K562 (cell line): ENCODE data around the gene ZNF891. TPM values are rescaled to one million over a fixed set of nuclear protein-coding genes. Genes with fewer than 3 reads are reported as not detected.

ENCODE experiments used
- BRF2 ChIP-seq: IDR thresholded peaks from 3 replicates; pipeline ENCODE4 v1.6.1; 2011; ENCODE audit warnings: borderline replicate concordance, mild to moderate bottlenecking; ENCODE audit not compliant: insufficient read length, insufficient read depth
- CTCF ChIP-seq, 3 experiments: IDR thresholded peaks in 2 of 3; conservative IDR thresholded peaks in 1 of 3; 2 replicates each; pipeline ENCODE4 v1.5.1; 2011 to 2012; ENCODE audit warnings: low read length in 3 of 3, mild to moderate bottlenecking in 3 of 3, control low read depth in 2 of 3, improper control_type of control experiment in 1 of 3, inconsistent platforms in 1 of 3, low read depth in 1 of 3, mixed read lengths in 1 of 3, moderate library complexity in 1 of 3; ENCODE audit not compliant: insufficient read depth in 2 of 3
- ELF2 ChIP-seq: fragments of 250-450 bp; sonication (Bioruptor Pico); IDR thresholded peaks from 2 replicates; pipeline ENCODE4 v1.5.0; 2021; ENCODE audit warnings: mild to moderate bottlenecking
- ETV1 ChIP-seq: fragments of 450-650 bp; conservative IDR thresholded peaks from 2 replicates; pipeline ENCODE4 v1.6.1; 2016; ENCODE audit warnings: missing genetic modification characterization, control low read depth, low read depth, missing compliant biosample characterization
- FOS ChIP-seq: IDR thresholded peaks from 3 replicates; pipeline ENCODE4 v1.6.1; 2011; ENCODE audit not compliant: insufficient read length; ENCODE audit errors: extremely low read depth
- HNRNPLL ChIP-seq: fragments of 200-400 bp; formaldehyde crosslinking; IDR thresholded peaks from 2 replicates; pipeline ENCODE4 v1.6.1; 2017; ENCODE audit warnings: low read length, low read depth, mild to moderate bottlenecking; ENCODE audit not compliant: poor library complexity, severe bottlenecking
- MYNN ChIP-seq, 2 experiments: sonication (generic); formaldehyde crosslinking in 1 of 2; IDR thresholded peaks; 2 replicates each; pipeline versions ENCODE4 v1.5.0 to v1.6.1; 2016 to 2020; ENCODE audit warnings: antibody characterized with exemption in 1 of 2, missing genetic modification reagents in 1 of 2
- PHF21A ChIP-seq: fragments of 450-650 bp; IDR thresholded peaks from 2 replicates; pipeline ENCODE4 v1.6.1; 2017; ENCODE audit warnings: low read depth, borderline replicate concordance
- PHTF2 ChIP-seq: fragments of 250-450 bp; sonication (Bioruptor Pico); IDR thresholded peaks from 2 replicates; pipeline ENCODE4 v1.5.0; 2021; ENCODE audit warnings: mild to moderate bottlenecking
- PRPF4 ChIP-seq: fragments of 200-400 bp; formaldehyde crosslinking; IDR thresholded peaks from one replicate; pipeline ENCODE4 v1.6.1; 2017; ENCODE audit warnings: low read length, low read depth, mild to moderate bottlenecking; ENCODE audit not compliant: insufficient read depth, poor library complexity, severe bottlenecking
- SIN3A ChIP-seq, 2 experiments: fragments of 150-350 bp in 1 of 2; IDR thresholded peaks; 2 replicates each; pipeline ENCODE4 v1.6.1; 2011 to 2016; ENCODE audit warnings: borderline replicate concordance in 2 of 2, low read depth in 2 of 2, low read length in 2 of 2, mild to moderate bottlenecking in 2 of 2, moderate library complexity in 2 of 2; ENCODE audit not compliant: control insufficient read depth in 1 of 2
- THAP12 ChIP-seq: fragments of 250-450 bp; sonication (Bioruptor Pico); IDR thresholded peaks from 2 replicates; pipeline ENCODE4 v1.9.0; 2021; ENCODE audit warnings: mild to moderate bottlenecking, inconsistent platforms
- ZBTB43 ChIP-seq: sonication (generic); formaldehyde crosslinking; IDR thresholded peaks from 2 replicates; pipeline ENCODE4 v1.8.0; 2023; ENCODE audit warnings: mild to moderate bottlenecking, missing genetic modification reagents
- ZNF395 ChIP-seq: fragments of 200-800 bp; sonication (Bioruptor generic); IDR thresholded peaks from 2 replicates; pipeline ENCODE4 v1.6.1; 2017; ENCODE audit warnings: missing genetic modification characterization, missing compliant biosample characterization
- ZNF584 ChIP-seq: fragments of 200-800 bp; sonication (Bioruptor generic); IDR thresholded peaks from 2 replicates; pipeline ENCODE4 v1.6.1; 2016; ENCODE audit warnings: low read depth, mild to moderate bottlenecking, missing genetic modification characterization, missing compliant biosample characterization
- polyA plus RNA-seq, 8 experiments: library from polyadenylated mRNA; depleted of rRNA in 4 of 8; stranded (reverse) in 5 of 8; unstranded in 3 of 8; fragments of >200 nt; fragmentation: Nextera tagmentation in 2 of 8; fragmentation: Illumina TruSeq in 1 of 8; extraction: Ambion mirVana in 2 of 8; extraction: Trizol in 1 of 8; gene quantifications; 2 replicates each; pipeline versions ENCODE4 v1.2.1 to v1.2.3, GENCODE V29; 2011 to 2014; ENCODE audit warnings: inconsistent platforms in 1 of 8, missing spikeins in 1 of 8
- total RNA-seq, 7 experiments: library from RNA; depleted of rRNA in 6 of 7; stranded (reverse); fragments of >200 nt in 6 of 7; fragmentation: Illumina TruSeq in 2 of 7; extraction: Trizol in 2 of 7; gene quantifications; 2 replicates each; pipeline versions ENCODE4 v1.2.1 to v1.2.3, GENCODE V29; 2011 to 2021; ENCODE audit warnings: low replicate concordance in 1 of 7

The ZNF891 gene
- total and polyA plus RNA-seq, 9 of the 15 experiments (the other 6 are each of a cell fraction or from before 2014, with no cell fraction given): 0.41 to 2.0 (median 1.3) TPM

- 0 out of 2 replicates have a peak, but pooled peaks have one; percentile 54 for TF ChIP-seq ZNF395 (CRISPR knock-in tag)
- no peak for TF ChIP-seq PHF21A
- no peak for TF ChIP-seq THAP12 (CRISPR knock-in tag)
- no peak for TF ChIP-seq BRF2
- no peak for TF ChIP-seq FOS
- TF ChIP-seq ELF2 (CRISPR knock-in tag): no peak
- TF ChIP-seq ETV1 (tag): no peak
- no peak for TF ChIP-seq PHTF2
- TF ChIP-seq CTCF (IDR thresholded peaks at IDR 0.05 in 2 of 3, conservative IDR thresholded peaks at IDR 0.05 in 1 of 3; ENCODE audit: insufficient read depth in 2 of 3, low read depth in 1 of 3, low read length in 3 of 3): 0 out of 6 replicates have a peak, but pooled peaks of 1 of the 3 experiments have one; percentile 0
- peak; percentile 13 to 58; a peak in 1 of 4 replicates for TF ChIP-seq SIN3A (IDR thresholded peaks at IDR 0.05; ENCODE audit: borderline replicate concordance in 2 of 2, control insufficient read depth in 1 of 2, low read depth in 2 of 2, low read length in 2 of 2)
- no peak for TF ChIP-seq MYNN (IDR thresholded peaks at IDR 0.05)
- TF ChIP-seq MYNN (CRISPR knock-in tag; IDR thresholded peaks at IDR 0.05): no peak
- no peak; the same call in 1 of the 2 replicates for TF ChIP-seq ZBTB43 (CRISPR knock-in tag)
- TF ChIP-seq ZNF584 (CRISPR knock-in tag): no peak
- TF ChIP-seq HNRNPLL: peak; percentile 87
- TF ChIP-seq PRPF4: peak; percentile 44
Observed at GRCh38 chr12:133130038-133130807, at the start of gene ZNF891, which contains the start of gene ZNF10 (continued).
